ENCODE measurements around the gene EVI5.

DNA sequence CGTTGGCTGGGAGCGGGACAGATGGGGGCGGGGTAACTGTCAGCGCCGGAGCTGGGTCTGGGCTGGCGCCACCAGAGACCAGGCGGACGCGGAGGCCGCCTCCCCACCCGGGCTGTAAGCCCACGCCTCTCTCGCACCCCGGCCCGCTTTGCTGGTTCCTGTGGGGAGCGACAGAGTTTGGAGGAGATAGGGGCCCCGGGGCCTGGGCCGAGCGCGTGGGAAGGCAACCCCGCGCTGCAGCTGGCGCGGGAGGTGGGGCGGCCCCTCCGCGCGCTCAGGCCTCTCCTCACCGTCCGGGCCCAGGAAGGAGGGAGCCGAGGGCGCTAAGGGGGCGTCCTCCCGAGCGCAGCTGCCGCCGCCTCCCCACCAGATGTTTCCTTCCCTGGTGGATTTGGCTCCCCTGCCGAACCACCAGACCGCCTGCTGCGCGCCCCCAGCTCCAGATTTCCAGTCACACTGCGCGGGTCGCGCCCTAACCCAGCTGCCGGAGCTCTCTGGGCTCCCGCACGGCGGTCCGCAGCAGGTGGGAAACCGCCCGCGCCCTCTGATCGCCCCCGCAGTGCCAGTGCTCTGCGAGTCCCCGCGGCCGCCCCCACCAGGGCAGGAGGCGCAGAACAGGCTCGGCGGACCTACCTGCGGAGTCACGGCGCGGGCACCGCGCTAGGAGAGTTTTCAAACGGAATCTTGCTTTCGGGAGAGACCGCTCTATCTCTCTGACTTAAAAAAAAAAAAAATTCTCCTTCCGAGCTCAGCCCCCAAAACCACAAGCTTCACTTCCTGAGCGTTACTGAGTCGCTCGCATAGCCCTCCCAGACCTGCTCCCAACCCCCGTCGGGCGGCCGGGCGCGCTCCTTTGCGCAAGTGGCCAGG is 299.3 kb downstream of the EVI5 start:
- no peak for TF ChIP-seq CTCF (IDR thresholded peaks at IDR 0.05)
- no peak for TF ChIP-seq EP300 (IDR thresholded peaks at IDR 0.05)

Measured in sigmoid colon (tissue), 4 donors.